Measurements from ENCODE around the gene LXN.

LXN gene

GRCh38 chr3:158666416-158666815, 6.0 kb downstream of the LXN start:
- DNase-seq, result no peak

- DNase-seq, result no peak
These were observed 8.6 kb downstream of the LXN start for GRCh38 chr3:158663832-158664231.

GRCh38 chr3:158663246-158663645, 9.2 kb downstream of the LXN start:
- no peak for DNase-seq

DNA sequence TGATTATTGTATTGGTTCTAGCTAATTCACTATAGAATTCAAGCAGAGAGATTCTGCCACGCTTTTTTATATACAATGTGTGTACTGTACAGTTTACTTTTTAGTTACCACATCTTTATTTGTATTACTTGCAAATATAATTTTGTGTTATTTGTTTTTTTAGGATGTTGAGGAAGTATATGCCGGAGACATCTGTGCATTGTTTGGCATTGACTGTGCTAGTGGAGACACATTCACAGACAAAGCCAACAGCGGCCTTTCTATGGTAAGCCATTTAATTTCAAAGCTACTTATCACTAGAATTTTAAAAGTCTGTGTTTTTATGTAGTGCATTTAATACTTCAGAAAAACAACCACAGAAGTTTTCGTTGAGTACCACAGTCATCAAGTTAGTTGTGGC, 11.7 kb downstream of the LXN start:
- no peak for DNase-seq

GRCh38 chr3:158659454-158660237, 12.8 kb downstream of the LXN start:
- DNase-seq, result peak; percentile 70

- DNase-seq, result peak; percentile 48
These were observed 13.6 kb downstream of the LXN start for GRCh38 chr3:158658889-158659288.

GRCh38 chr3:158652463-158652862, 20.0 kb downstream of the LXN start:
- DNase-seq, result no peak

DNA sequence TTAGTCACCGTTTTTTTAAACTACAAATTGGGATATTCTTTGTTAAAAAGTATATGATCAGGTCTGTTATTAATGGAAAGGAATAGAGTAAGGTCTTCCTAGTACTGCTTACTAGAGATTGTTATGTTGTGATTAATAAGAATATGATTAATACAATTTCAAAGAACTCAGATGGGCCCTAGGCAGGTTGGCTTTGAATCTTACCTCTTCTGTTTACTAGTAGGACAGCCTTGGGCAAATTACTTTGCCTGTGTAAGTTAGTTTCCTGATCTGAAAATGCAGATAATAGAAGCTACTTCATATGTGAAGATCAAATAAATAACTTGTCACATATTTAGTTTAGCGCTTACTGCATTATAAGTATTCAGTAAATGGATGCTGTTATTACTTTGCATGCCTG, 21.3 kb downstream of the LXN start:
- DNase-seq, result no peak

DNA sequence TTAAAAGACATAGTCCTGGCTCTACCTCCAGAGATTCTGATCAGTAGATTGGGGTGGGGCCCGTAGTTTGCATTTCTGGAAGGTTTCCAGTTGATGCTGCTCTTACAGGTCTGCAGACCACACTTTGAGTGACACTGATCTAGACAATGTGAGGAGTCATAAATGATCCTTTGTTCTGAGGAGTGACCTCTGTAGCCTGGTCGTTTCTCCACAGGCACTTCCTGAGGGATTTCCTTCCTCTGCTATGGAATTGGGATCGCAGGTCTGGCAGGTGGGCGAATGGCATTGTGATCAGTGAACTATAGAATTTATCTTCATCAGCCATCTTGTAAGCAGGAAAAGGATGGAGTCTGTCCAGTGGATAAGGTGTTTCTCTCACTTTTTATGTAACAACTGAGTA, 22.7 kb downstream of the LXN start:
- DNase-seq, result no peak

DNA sequence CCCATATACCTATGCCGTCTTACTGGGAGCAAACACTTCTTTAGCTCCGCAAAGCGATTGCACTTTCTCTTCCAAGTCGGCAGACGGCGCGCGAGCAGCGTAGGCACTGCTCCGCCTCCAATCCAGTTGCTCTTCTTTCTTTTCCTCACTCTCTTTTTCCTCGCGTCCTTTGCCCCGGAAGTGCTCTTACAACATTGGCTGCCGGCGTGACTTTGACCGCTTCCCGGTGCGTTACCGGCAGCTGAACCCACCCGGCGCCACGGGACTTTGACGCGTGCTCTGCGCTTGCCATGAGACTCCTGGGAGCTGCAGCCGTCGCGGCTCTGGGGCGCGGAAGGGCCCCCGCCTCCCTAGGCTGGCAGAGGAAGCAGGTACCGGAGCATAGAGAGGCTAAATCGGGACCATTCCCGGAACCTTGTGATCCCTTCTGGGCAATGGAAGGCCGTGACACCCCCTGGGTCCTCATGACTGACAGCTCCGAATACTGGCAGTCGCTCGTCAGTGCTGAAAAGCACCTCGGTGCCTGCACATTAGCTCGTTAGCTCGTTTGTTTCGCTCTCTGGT, 28.0 kb downstream of the LXN start, which contains the start of gene GFM1:
Gene GFM1 (plus strand): TSS at position 183 of the 564 bp plus-strand sequence. CDS start 108 bp downstream, at position 291.
- peak; percentile 93 for DNase-seq

DNA sequence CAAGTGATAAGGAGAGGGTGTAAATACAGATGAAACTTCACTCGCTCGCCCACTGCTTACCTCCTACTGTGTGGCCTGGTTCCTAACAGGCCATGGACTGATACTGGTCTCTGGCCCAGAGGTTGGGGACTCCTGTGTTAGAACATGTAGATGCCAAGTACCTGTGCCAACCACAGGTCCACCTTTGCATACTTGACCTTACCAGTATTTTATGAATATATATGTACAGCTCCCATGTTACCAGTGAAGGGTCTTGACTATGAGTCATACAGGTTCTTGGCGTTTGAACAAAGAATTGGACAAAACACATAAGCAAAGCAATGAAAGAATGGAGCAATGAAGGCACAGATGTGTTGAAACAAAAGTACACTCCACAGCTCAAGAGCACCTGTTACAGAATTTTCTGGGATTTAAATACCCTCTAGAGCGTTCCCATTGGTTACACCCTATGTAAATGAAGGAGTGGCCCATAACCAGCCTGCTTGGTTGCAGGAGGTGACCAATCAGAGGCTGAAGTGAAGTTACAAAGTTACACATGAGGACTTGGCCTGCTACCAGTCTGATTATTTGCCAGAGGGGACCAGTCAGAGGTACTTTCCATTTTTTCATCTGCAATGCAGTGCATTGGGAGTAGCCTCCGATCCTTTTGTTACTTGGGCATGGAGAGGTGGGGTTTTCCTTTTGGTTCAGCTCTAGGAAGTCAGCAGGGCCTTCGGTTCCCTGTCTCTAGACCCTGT, 29.8 kb downstream of the LXN start:
- no peak for DNase-seq

GRCh38 chr3:158642005-158642404, 30.4 kb downstream of the LXN start:
- DNase-seq, result peak; percentile 9

GRCh38 chr3:158640646-158641045, 31.8 kb downstream of the LXN start:
- peak; percentile 12 for DNase-seq

DNA sequence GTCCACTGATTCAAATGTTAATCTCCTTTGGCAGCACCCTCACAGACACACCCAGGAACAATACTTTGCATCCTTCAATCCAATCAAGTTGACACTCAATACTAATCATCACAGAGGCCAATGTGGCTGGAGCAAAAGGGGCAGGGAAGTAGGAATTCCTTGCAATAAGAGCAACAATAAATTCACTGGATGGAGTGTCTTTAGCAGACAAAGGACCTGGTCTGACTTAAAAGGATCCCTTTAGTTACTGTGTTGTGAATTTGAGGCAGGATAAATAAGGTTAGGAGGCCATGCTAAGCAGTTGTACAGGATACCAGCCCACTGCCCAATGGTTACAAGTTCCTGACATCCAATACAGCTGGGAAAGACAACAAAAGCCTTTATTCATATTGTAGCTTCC, 40.5 kb downstream of the LXN start:
- no peak for DNase-seq

GRCh38 chr3:158625881-158626280, 46.6 kb downstream of the LXN start:
- no peak for DNase-seq

GRCh38 chr3:158617982-158618875, 54.2 kb downstream of the LXN start:
- no peak for DNase-seq

Data from activated CD4-positive, alpha-beta T cell treated with anti-CD3 and anti-CD28 coated beads, Interleukin-2, Interleukin-6, amounts not matched to agents 100 ng/mL and 50 ng/mL, durations not matched to agents 16 hours and 8 hours (primary cell).